GM18907 (cell line): ENCODE measurements around the gene A3GALT2.
A peak's percentile ranks its signal among the peaks of the same experiment; 100 is the strongest.
"Not testable (repeated sequence)": the region's sequence is repeated elsewhere in the genome, so short reads cannot be mapped to it uniquely, and the experiment has no call there.

Experiments used
- ATAC-seq: cut with Tn5 transposase; IDR thresholded peaks from one replicate; pipeline ENCODE4 v1.9.1; 2021; ENCODE audit warnings: mild to moderate bottlenecking, moderate library complexity; ENCODE audit not compliant: unreplicated experiment

Gene A3GALT2

DNA sequence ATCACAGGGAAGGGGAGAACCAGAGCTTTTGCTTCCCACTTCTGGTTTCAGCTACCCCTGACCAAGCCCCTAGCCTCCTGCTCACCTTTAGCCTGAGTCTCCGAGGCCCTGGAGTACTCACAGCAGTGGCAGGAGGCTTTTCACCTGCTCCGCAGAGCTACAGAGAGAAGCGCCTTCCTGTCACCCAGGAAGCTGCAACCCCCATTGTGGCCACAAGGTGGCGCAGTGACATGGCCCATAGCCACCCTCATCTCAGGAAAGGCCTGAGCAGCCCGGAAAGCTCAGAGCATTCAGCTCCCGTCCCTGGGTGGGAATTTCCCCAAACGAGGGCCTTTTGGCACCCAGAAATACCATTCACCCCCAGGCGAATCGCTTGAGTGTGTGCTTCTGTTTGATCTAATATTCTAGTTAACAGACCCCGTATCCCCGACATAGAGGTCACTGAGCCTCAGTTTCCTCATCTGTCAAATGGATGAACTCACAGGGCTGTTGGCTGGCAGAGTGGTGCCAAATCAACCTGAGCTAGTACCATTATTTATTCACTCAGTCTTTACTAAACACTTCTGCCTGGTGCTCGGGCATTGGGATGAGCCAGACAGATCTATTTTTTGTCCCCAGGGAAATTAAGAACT is 25.3 kb downstream of the A3GALT2 start:
- peak; percentile 56 for ATAC-seq

DNA sequence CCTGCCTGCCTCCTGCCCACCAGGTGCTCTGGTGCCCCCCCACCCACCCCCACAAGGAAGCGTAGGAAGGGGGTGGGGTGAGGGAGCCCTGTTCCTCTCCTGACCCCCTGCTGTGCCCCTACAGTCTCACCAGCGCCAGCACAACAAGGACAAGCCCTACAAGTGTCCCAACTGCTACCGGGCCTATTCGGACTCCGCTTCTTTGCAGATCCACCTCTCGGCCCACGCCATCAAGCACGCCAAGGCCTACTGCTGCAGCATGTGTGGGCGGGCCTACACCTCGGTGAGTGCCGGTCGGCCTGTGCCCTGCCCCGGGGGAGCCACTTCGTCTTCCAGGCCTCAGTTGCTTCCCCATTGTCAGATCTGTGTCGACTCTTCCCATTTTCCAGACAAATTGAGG is 25.9 kb downstream of the A3GALT2 start:
- no peak for ATAC-seq

GRCh38 chr1:33294071-33295010 is 26.6 kb downstream of the A3GALT2 start:
- no peak for ATAC-seq

DNA sequence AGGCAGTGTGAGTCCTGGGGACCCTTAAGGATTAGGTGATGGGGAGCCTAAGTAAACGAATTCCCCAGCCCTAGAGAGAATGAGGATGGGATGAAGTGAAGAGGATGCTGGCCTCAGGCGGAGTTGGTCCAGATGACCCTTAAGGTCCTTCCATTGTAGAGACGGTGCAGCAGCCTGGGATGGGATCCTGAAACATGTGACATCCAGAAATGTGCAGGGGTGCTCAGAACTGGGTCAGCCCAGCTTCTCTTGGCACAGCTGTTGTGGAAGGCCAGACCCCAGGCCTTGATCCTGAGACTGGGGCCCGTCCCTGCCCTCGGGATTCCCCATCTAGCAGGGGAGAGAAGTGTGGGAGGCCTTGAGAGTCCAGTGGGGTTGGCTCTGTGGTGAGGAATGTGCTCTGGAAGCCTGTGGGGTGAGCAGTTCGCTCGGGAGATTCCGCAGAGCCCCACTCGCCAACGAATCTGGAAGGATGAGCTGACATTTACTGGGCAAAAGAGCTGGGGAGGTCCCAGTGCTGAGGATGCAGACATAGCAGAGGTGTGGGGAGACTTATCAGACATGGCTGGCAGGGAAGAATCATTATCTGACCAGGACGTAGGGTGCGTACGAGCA is 28.1 kb downstream of the A3GALT2 start:
- no peak for ATAC-seq

DNA sequence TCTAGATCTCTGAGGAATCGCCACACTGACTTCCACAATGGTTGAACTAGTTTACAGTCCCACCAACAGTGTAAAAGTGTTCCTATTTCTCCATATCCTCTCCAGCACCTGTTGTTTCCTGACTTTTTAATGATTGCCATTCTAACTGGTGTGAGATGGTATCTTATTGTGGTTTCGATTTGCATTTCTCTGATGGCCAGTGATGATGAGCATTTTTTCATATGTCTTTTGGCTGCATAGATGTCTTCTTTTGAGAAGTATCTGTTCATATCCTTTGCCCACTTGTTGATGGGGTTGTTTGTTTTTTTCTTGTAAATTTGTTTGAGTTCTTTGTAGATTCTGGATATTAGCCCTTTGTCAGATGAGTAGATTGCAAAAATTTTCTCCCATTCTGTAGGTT is 30.3 kb downstream of the A3GALT2 start:
- ATAC-seq, result not testable (repeated sequence)

GRCh38 chr1:33289858-33290154 is 31.1 kb downstream of the A3GALT2 start:
- no peak for ATAC-seq

GRCh38 chr1:33288976-33289857 is 31.7 kb downstream of the A3GALT2 start:
- no peak for ATAC-seq

GRCh38 chr1:33287317-33287716 is 33.6 kb downstream of the A3GALT2 start:
- ATAC-seq, result no peak

GRCh38 chr1:33286451-33287185 is 34.3 kb downstream of the A3GALT2 start:
- no peak for ATAC-seq

DNA sequence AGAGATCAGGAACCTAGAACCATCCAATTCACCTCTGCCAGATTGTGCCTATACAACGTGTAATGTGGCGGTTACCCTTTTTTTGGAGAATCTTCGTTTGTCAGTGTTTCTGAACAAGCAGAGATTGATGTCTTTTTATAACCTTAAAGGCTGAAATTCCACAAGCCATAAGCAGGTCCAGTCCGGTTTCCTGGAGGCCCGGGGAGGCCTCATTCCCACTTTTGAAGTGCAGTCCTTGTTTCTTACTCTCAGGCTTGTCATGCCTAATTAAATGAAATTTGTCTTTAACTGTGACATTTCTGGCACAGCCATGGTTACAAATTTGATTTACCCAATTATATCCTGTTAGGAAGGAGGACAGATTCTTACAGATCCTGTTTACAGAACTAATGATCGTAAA is 36.8 kb downstream of the A3GALT2 start:
- no peak for ATAC-seq

DNA sequence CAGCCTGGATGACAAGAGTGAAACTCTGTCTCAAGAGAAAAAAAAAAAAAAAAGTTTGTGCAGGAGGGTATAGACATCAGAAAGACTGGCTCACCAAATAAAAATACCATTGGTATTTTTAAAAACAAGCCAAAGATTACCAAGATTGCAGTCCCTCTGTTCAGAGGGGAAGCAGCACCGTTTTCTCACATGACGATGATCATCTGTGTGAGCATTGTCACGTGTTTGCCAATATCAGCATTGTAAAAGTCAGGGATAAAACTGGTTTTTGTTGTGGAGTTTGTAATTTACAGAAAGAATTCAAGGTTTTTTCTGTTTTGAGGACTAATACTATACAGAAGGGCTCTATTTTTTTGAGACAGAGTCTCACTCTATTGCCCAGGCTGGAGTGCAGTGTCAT is 38.1 kb downstream of the A3GALT2 start:
- ATAC-seq, result no peak

DNA sequence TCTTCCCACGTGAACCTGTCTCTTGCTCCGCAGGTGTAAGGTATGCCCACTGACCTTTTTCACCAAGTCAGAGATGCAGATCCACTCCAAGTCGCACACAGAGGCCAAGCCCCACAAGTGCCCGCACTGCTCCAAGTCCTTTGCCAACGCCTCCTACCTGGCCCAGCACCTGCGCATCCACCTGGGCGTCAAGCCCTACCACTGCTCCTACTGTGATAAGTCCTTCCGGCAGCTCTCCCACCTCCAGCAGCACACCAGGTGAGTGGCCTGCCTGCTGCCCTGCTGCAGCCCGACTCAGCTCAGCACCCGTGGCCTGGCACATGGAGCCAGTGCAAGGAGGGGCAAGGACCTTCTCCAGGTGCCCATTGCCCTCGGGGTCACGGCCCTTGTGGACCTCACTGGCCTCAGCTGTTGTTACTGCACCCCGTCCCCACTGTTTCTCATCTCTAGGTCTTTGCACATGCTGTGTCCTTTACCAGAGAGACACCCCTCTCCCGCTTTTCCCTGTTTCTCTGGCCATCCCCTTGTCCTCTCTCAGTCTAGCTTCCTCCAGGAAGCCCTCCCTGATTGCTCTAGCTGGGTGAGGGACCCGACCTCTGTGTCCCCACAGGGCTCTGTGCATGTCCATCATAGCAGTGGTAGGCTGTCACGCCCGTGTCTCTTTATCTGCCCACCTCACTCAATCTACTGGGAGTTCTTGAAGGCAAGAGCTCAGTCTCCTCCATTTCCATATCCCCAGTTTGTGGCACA is 39.2 kb downstream of the A3GALT2 start:
- no peak for ATAC-seq

DNA sequence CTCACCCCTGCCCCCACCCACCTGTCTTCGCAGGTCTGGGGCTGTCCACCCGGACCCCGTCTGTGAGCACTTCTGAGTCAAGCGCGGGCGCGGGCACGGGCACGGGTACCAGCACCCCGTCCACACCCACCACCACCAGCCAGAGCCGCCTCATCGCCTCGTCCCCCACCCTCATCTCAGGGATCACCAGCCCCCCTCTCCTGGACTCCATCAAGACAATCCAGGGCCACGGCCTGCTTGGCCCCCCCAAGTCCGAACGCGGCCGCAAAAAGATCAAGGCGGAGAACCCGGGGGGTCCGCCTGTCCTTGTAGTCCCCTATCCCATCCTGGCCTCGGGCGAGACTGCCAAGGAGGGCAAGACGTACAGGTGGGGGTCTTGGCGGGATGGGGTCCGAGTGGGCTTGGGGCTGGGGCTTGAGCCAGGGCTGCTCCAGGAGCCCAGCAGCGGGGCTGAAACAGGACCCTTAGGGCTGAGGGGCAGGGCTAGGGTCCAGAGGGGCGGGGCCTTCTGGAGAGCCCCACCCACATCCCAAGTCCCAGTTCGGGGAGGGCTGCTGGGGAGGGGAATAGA is 40.7 kb downstream of the A3GALT2 start:
- ATAC-seq, result no peak

DNA sequence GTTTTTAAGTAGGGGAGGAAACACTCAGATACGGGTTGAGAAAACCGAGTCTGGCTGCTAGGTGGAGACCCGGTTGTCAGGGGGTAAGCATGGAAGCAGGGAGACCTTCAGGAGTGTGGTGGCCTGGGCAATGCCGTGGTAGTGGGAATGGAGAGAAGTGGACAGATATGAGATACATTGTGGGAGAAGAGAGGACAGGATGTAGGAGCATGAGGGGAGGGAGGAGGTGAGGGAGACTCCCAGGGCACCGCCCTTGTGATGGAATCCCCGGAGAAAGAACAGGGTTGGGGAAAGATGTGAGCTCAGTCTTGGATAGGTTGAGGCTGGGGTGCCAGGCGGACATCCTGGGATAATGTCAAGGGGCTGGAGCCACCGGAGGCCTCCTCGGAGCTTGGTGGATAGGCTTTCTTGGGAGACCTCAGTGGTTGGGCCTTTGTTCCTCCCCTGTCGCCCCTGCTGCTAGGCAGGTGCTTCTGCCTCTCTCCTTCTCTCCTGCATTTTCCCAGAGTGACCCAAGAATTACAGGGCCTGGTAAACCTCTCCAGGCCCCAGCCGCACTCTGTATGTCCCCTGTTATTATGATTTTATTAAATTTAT is 43.3 kb downstream of the A3GALT2 start:
- ATAC-seq, result no peak

- ATAC-seq, result no peak
Measured at GRCh38 chr1:33276573-33277298, 44.2 kb downstream of the A3GALT2 start.

DNA sequence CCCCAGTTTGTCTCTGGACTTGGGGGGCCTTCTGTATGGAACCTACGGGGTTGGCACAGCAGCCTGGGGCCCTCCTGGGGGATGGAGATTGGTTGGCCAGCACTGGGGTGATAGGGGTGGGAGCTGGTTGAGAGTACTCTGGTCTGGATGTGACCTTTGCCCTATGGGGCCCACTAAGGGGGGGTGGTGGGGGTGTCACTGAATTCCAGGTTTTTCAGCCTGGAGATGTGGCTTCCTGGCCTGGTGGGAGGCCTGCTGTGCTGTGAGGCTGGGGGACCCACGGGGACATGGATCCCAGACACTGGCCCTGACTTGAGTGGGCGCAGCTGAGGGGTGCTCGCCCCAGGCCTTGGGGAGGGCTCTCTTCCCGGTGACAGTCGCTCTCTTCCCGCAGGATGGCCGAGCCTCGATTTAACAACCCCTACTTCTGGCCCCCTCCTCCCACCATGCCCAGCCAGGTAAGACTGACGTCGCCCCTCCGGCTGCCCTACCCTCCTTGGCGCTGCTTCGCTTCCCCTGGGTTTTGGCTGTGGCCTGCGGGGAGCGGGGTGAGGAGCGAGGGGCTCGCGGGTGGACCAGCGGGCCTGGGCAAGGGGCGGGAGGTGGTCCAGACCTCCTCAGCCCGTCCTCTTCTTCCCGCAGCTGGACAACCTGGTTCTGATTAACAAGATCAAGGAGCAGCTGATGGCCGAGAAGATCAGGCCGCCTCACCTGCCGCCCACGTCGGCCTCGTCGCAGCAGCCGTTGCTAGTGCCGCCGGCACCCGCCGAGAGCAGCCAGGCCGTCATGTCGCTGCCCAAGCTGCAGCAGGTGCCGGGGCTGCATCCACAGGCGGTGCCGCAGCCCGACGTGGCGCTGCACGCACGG is 45.0 kb downstream of the A3GALT2 start:
- no peak for ATAC-seq

GRCh38 chr1:33275195-33275594 is 45.7 kb downstream of the A3GALT2 start:
- ATAC-seq, result no peak
